HUDEP-2 (cell line): ENCODE data around the gene MEF2C.

Experiments
- DNase-seq, 76 experiments: peaks; one replicate each; lab custom pipeline; 2025; ENCODE audit not compliant: unreplicated experiment in 76 of 76; lab: John Stamatoyannopoulos, UW

Gene MEF2C

DNA sequence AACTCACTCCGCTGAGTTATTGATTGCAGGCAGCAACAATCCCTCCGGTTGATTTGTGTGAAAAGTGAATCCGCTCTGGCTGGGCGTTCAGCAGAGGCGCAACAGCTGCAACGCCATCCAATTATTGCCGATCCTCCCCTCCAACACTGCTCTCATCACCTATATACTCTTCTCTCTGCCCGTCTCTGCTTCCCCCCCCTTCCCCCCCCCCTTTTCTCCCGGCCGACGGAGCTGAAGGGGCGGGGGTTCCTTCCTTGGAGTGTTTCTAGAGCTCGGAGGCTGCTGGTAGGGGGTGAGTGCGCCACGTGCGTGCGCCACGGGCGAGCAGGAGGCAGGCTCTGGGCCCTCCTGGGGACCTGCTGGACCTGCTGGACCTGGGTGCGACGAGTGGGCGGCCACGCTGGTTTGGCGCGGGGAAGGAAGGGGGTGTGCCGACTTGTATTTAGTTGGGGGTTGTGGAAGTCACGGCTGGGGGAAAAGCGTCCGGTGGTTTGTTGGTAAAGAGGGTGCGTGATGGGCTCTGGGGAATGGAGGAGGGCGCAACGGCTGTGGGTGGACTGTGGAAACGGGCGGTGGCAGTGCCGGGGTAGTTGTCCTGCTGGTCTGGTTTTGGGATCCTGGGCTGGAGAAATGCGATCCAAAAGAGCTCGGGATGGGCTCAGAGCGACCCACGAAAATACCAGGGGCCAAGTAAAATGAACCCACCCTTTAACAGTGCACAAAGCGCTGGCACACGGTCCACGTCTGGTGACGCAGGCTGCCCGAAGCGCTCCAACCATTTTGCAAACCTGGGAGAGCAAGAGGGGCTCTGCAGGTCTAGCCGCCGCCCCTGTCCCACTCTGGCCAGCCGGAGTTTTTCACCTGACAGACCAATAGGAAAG, 6.4 kb upstream of the MEF2C start:
- DNase-seq: no peak

DNA sequence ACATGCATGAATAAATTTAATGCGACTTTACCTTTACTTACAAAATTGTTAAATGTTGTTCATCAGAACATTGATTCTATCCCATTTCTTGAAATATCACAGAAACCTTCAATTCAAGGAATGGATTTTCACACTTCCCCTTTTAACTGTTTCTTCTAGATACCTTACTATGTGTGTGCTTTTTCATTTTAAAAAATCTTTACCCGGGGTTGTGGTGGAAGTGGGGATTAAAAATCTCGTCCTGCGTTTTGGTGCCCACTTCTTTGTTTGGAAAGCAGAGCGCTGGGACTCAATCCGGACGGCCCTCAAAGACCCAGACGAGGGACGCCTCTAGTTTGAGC, 5.8 kb upstream of the MEF2C start:
- DNase-seq: no peak

DNA sequence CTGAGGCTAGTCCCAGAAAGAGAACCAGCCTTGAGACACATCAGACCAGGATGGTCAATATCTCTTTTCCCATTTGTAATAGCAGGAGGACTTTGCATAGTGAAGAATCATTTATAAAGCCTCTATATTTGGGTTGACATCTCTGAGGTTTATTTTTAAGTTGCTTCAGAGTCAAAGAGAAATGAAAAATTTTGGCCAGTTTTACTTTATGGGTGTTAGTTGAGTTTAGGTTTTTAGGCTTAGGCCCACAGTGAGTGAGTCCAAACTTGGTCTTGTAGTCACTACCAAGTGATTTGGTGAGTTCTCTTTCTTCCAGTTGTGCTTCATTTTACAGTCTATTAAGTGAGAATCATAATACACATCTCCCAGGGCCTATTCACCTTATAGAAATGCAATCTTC, 5.3 kb upstream of the MEF2C start:
- no peak for DNase-seq

DNA sequence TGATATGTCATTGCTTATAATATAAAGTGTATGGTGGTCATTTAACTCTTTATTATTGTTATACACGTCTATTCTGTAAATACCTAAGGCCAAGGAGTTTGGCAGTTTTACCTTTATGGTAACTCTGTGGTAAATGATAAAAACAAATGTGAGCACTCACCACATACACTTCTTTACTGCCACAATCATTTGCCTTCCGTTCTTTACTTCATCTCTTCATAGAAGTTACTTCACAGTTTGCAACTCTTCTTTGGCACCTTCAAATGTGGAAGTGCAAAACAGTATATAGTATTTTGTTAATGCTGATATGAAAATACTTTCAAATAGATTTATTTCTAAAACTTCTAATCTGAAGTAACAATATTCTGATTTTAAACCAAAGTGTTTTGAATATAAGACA, 4.4 kb upstream of the MEF2C start:
- DNase-seq: no peak

DNA sequence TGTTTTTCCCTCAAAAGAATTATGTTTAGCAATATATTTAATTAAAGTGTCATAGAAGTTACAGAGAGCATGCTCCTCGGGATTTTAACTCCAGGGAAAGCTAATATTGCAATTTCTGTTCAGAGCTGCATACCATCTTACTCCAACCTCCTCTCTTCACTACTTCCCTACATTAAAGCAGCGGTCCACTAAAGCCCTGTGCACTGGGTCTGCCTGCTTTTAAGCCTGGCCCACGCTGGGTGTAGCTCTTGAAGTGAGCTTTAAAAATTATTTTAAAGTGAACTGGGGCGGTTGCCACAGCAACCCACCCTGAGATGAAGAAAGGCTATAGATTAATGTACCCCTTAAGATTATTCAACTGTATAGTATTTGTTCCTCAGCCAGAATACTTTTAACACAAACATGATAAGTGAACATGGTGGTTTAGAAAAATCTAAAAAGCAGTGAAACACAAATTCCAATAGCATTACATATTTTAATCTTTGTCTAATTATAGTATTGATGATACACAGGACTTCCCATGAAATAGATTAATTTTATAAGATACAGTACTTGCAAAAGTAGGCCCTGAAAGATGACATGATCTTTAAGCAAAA, 3.9 kb upstream of the MEF2C start:
- DNase-seq: no peak

DNA sequence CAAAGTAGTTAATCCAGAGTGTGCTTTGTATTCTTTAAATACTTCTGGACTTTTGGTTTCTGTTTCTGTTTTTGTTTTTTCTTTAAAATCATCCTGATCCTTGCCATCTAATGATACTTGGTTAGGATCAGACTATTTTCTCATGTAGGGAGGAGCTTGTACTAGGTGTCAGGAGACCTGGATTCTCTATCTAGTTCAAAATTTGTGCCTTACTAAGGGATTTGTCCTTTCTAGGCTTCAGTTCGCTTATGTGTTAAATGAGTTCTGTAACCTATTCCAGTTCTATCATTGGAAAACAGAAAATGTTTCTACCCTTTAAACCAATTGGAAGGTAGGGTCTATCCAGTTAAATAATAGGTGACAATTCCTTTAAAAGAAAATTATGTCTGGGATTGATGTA, 3.3 kb upstream of the MEF2C start:
- no peak for DNase-seq

DNA sequence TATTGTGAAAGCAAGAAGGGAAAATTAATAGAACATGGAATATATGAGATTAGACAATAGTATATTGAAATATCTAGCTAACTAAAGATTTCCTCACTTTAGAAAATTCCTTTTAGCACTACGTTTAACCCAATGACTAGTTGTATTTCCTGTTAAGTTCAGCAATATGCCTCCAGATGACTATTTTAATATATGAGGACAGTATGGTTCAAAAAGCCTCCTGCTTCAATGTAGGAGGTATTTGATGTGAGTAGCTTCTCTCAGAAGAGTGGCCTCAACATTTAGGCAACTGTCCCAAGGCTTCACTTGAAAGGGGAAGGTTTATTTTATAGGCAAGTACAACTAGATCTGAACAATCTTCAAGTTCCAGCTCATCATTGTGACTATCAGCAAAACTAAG, 2.0 kb upstream of the MEF2C start:
- DNase-seq: no peak

DNA sequence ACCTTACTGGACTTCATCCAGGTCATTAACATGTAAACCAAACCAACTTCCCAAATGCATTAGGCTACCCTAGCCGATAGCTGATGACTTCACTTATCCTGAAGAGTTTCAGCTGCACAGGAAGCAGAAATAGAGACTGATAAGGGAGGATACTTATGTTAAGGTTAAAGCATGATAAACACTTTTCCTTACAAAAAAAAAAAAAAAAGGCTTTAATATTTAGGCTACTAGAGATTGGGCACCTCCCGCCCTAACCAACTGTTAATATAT, 1.6 kb upstream of the MEF2C start:
- no peak for DNase-seq

DNA sequence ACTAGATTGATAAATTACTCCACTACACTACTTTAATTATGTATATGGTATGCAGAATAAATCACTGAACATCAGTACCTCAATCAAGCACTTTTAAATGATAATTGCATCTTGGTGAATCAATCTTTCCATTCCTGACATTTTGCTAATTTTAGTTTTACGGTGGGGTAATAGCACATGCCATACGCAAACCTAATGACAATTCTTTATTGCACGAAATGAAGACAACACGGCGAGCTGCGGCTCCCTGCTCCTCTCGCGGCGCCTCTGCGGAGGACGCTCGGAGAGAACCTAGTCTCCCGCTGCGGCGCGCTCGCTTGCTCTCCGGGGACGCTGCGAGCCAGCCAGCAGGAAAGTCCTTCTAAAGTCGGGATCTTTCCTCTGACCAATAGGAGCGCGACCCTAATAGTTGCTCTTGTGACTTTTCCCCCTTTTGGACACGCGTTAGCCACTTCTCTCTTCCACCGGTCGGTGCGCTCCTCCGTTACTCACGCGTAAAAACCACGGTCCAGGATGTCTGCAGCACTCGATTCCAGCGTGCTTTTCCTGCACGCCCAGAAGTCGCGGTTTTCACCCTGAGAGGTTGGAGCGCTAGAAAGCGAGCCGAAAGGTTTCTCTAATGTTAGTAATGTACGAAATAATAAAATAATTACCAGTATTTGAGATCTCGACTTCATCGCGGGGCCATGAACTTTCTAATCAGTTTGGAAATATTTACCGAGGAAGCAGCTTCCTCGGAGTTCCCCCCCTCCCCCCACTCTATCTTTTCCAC, 1.0 kb upstream of the MEF2C start:
- DNase-seq: peak in 1 of 76 experiments; percentile 1

DNA sequence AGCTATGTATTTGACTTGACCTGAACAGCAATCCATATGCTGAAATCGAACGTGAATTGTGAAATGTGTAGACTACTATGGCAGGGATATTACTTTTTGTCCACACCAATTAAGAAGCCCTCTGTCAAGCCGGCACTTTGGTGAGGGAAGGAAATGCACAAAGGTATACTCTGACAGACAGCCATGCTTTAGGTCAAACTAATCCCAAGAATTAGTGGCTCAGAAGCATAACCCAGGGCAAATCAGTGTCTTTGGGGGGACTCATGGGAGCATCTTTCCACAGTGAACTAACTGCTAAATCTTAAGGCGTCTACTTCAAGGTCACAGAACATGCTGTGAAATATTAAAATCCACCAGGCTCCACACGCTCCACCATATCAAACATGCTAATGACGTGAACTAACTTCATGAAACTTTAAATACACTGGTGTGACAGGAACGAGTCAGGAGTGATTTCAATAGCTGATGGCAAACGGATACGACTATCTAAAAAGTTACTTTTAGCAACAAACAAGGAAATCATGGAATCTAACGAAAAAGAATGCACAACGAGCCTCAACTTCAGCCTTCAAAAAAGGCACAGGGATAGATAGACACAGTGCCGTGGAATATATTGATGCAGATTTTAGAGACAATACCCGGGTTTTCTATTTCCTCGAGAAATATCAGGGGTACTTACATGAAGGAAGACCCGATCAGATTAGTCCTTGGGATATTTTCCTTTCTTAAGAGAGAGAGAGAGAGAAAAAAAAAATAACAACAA, 527 bp downstream of the MEF2C start:
- peak in 1 of 76 experiments; percentile 22 for DNase-seq

DNA sequence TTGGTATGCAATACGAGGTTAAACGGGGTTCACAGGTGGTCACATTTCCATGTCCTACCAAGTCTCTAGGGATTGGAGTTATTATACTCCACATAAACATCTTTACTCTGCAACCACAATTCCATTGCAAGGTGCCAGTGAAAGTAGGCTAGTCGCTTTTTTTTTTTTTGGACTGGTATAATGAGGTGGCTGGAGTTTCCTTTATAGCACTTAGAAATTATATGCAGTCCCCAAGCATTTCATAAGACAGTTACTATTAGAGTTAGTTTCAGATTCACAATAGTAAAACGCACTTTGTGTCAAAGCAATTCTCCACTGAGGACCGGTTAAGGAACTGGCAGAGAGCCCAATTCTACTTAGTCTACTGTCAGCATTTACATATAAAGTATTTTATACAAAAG, 1.4 kb downstream of the MEF2C start:
- DNase-seq: no peak

DNA sequence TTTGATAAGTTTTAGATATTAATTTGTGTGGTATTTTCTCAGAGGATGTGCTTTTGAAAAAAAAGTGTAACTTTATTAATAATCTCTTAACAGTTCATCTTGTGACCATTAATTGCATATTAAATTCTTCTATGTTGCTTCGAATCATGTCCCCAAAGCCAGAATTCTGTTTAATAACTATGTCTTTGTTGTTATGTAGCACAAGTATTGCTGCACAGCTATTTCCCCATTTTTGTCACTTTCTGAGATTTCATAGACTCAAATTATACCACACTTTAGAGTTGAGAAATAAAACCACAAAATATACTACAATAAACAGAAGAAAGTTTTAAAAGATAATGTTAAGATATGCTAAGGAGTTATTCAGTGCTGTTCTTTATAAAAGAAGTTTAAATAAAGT, 2.8 kb downstream of the MEF2C start:
- DNase-seq: no peak

DNA sequence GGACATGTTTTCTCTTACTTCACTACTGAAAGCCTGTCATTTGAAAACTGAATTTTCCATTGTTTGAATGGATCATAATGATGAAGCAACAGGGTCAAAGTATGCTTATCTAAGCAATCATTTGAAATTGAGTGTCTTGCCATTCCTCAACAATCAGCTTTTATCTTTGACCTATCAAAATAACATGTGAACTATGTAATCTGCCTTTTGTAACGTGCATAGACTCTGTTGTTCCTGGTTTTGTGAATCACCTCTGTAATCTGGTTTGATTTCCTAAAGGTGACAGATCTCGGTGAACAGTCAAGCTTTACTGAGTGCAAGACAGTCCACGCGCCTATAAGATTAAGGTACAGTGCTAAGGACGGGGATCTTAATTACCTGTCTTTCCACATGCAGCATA, 3.3 kb downstream of the MEF2C start:
- DNase-seq: no peak

DNA sequence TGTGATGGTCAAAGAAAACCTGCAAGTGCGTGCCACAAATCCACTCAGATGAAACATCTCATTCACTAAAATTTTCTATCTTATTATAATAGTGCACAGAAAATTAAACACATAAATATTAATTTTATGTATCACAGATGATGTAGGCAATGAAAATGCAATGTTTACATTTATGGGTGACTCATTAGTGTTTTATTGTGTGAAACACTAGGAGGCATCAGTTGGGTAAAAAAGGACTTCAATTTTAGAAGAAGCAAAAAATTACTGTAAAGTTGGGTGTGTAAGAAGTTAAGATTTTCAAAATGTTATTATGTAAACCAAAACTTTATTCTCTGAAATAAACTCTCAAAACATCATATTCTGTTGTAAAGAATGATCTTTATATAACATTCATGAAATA, 4.0 kb downstream of the MEF2C start:
- no peak for DNase-seq

DNA sequence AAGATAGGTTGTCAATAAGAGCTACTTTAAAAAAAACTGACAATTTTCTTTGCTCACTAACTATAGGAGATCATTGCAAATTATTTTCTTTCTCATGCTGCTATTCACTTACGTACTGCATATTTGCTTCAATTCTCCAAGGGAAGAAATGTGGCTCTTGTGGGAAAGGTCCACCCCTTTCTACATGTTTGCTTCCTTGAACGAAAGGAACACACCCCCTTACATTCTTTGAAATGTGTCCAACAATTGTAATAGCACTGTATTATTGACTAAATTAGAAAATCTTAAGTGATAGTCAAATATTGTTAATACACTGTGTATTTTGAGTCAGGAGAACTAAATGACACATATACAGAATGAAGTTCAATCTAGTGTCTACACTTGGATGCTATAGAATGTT, 5.2 kb downstream of the MEF2C start:
- no peak for DNase-seq

DNA sequence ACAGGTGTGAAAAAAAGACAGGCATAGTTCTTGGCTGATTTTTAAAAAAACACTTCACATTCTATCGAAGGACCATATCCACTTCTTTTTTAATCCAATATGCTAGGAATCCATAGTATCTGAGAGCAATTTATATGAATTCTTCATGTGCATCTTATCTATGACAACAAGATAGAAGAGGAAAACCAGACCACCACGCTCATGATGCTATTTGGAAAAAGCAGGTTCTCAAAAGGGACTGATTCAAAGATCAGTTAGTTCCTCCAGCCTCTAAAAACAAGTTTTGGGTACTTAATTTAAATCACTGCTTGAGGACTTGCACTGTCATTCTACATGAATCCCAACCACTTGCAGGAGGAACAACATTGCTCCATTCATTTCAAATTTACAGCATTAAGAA, 6.3 kb downstream of the MEF2C start:
- DNase-seq: no peak

DNA sequence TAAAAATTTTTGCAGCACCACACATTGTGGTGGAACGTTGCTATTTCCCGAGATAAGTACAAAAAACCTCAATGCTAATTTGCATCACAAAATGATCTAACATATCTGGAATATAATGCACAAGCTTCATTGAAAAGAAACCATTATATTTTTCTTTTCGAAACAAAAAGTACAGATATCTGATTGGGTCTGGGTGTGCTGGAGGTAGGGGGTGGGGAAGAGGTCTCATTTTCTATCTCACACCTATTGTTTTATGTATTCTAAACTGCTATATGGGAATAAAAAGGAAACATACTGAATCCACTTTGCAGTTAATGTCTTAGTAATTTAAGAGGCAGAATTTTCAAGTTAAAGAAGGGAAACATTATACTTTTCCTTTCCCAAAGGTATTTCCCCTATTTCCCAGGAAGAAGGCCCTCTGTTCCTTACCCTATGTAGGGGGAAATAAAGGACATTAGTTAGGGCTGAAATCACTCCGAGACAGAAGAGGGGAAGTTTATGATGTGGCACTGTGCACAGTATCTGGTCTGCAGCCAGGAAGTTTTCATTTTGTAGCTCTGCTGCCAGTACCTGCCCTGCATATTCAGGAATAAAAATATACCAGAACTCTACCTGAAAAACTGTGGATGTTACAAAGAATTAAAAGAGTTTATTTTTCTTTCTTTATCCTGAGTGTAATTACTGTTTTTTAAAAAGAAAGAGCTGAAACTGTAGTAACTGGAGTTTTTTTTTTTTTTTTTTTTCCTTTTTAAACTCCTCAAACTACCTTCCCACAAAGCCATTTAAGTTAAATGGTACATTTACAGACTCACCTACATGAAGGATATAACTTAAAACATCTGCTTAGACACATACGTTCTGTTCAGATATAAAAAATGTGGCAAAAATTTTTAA, 7.4 kb downstream of the MEF2C start:
- peak in 4 of 76 experiments; percentile 3 to 41 (median 30) for DNase-seq

DNA sequence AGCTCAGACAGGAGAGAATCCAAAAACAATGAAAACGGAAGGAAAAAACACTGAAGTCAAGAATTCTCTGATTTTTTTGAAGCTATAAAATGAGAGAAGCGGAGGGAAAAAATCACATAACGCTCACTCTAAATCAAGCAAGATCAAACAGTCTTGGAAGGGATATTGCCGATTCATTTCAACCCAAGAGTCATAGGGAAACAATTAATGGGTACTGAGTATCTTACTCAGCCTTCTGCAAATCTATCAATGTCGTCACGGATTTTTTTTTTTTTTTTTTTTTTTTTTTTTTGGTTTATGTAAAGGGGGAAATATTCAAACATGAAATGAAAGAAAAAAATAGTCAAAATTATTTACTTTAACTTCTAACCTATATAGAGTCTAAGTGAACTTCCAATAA, 9.5 kb downstream of the MEF2C start:
- no peak for DNase-seq

DNA sequence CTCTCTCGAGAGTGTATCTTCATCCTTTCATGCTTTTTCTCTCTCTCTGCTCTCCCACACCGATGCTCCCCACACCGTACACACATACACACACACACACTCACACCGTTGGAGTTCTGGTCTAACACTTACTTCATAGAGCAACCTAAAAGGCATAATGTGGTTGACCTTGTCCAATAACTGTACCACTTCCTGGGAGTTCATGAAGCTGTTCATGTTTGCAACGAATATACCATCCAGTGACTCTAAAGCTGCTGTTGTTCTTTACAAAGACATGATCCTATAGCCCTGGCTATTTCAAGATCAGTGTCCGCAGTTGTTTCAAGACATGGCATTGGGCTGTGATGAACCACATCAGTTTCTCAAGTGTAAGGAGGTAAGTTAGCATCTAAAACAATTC, 10.0 kb downstream of the MEF2C start:
- DNase-seq: no peak

DNA sequence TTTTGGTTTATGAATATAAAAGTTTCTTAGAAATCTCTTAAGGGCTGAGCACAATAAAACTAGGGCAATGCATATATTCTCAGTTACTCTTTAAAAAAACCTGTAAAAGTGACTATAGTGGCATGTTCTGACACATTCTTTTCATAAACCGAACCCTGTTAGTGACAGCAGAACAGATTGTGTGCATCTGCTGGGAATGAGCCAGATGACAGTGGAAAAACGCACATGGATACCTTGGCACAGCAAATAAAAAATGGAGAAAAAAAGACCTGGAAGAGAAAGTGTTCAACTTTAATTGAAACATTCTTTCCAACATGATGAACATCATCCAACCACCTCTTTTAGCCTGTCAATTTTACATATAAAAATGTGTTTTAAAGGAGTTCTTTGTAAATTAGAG, 12.7 kb downstream of the MEF2C start:
- DNase-seq: no peak
